ENCODE results near the gene WWOX. TPM values are rescaled to one million over a fixed set of nuclear protein-coding genes. Genes with fewer than 3 reads are reported as not detected.

WWOX gene
- total RNA-seq, 1 experiment from 2014 or later = 15.6 TPM

DNA sequence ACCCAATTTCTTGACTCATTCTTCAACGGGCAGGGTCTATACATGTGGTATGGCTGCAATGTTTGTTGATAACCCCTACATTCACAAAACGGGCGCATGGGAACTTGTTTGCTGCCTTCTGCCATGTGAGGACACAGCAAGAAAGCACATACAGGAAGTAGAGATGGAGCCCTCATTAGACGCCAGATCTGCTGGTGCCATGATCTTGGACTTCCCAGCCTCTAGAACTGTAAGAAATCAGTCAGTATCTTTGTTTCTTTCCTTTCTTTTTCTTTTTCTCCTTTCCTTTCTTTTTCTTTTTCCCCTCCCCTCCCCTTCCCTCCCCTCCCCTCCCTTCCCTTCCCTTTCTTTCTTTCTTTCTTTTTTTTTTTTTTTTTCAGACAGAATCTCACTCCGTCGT is 165.2 kb downstream of the WWOX start:
- H3K56ac ChIP-seq (ENCODE audit: insufficient read length, low read depth, low read length) = no peak overlapping the region
- H3K4ac ChIP-seq (ENCODE audit: low read depth, low read length) = no peak overlapping the region
- H3K9ac ChIP-seq (ENCODE audit: extremely low read depth, insufficient read length, low read length) = no peak overlapping the region
- H3K4me1 ChIP-seq (ENCODE audit: insufficient read depth, low read length) = no peaks in the 10 kb centered on the region
- H3K9me3 ChIP-seq (ENCODE audit: control insufficient read depth, low read depth, low read length) = no peaks in the 10 kb centered on the region
- no peak overlapping the region for H2BK5ac ChIP-seq (ENCODE audit: insufficient read length, low read length)
- no peak overlapping the region for H2BK120ac ChIP-seq (ENCODE audit: low read depth, low read length, poor library complexity, severe bottlenecking)
- no peak overlapping the region for H2AFZ ChIP-seq (ENCODE audit: low read length)
- Mint-ChIP-seq H3K27ac (no peak overlapping the region; a peak in 1 of 7 replicates), H3K36me3 (ENCODE audit: insufficient read depth in 1 of 3, low read depth in 3 of 3) (peaks cover 7 to 13% (median 8%) of the 10 kb centered on the region in 3 experiments; a peak in 5 of 7 replicates), H3K4me1 (peaks cover 4 to 5% of the 10 kb centered on the region in 2 experiments), H3K4me3 (no peak overlapping the region), H3K9me3 (peaks cover 4 to 11% of the 10 kb centered on the region in 2 experiments; a peak in 4 of 5 replicates), H3K27me3 (ENCODE audit: low read depth) (no peaks in the 10 kb centered on the region)
- no peak overlapping the region for H3K27ac ChIP-seq (ENCODE audit: insufficient read length, low read depth, low read length)
- no peak for DNase-seq
- no peak overlapping the region for H3K14ac ChIP-seq (ENCODE audit: insufficient read depth, low read length)
- H2BK12ac ChIP-seq (ENCODE audit: insufficient read length, low read depth, low read length) = no peak overlapping the region
- TF ChIP-seq, protein P1, sequence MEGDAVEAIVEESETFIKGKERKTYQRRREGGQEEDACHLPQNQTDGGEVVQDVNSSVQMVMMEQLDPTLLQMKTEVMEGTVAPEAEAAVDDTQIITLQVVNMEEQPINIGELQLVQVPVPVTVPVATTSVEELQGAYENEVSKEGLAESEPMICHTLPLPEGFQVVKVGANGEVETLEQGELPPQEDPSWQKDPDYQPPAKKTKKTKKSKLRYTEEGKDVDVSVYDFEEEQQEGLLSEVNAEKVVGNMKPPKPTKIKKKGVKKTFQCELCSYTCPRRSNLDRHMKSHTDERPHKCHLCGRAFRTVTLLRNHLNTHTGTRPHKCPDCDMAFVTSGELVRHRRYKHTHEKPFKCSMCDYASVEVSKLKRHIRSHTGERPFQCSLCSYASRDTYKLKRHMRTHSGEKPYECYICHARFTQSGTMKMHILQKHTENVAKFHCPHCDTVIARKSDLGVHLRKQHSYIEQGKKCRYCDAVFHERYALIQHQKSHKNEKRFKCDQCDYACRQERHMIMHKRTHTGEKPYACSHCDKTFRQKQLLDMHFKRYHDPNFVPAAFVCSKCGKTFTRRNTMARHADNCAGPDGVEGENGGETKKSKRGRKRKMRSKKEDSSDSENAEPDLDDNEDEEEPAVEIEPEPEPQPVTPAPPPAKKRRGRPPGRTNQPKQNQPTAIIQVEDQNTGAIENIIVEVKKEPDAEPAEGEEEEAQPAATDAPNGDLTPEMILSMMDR (conservative IDR thresholded peaks at IDR 0.05) = no peak
- no peaks in the 10 kb centered on the region for H3K23me2 ChIP-seq (ENCODE audit: insufficient read length, low read depth, low read length, poor library complexity, severe bottlenecking)
- H3K23ac ChIP-seq (ENCODE audit: insufficient read length, low read depth, low read length) = no peak overlapping the region
- no peak overlapping the region for H4K5ac ChIP-seq (ENCODE audit: insufficient read length, low read depth, low read length)
- no peak overlapping the region for H2AK5ac ChIP-seq (ENCODE audit: insufficient read length, low read length)
- no peak overlapping the region for H4K8ac ChIP-seq (replicated peaks; ENCODE audit: insufficient read length, low read depth, low read length)
- H3T11ph ChIP-seq (ENCODE audit: low read length) = no peak overlapping the region
- no peaks in the 10 kb centered on the region for H3K79me1 ChIP-seq (ENCODE audit: insufficient read depth, low read depth, low read length, poor library complexity, severe bottlenecking)
- H4K91ac ChIP-seq (ENCODE audit: insufficient read length, low read depth, low read length) = no peak overlapping the region
- H3K4me2 ChIP-seq (ENCODE audit: insufficient read depth, insufficient read length, low read length) = no peak overlapping the region
- H3K27me3 ChIP-seq (ENCODE audit: insufficient read depth, low read length) = no peaks in the 10 kb centered on the region
- no peak overlapping the region for H2BK15ac ChIP-seq (ENCODE audit: low read depth, low read length)
- no peak overlapping the region for H3K18ac ChIP-seq (ENCODE audit: insufficient read length, low read depth, low read length)
- H2BK20ac ChIP-seq (ENCODE audit: low read depth, low read length, poor library complexity, severe bottlenecking) = no peak overlapping the region
- no peaks in the 10 kb centered on the region for H4K20me1 ChIP-seq (ENCODE audit: control insufficient read depth, insufficient read depth, insufficient read length)
- no peaks in the 10 kb centered on the region for H3K79me2 ChIP-seq (ENCODE audit: insufficient read depth, low read length)
- WGBS (ENCODE audit: extremely low coverage, insufficient read length, low lambda C conversion rate) = no CpG with 5 or more reads among the region's 6 CpGs
